ENCODE measurements around the gene THAP11.
A peak's percentile ranks its signal among the peaks of the same experiment; 100 is the strongest.
"Not testable (repeated sequence)": the region's sequence is repeated elsewhere in the genome, so short reads cannot be mapped to it uniquely, and the experiment has no call there.

Gene THAP11

GRCh38 chr16:67858500-67858899 lies 16.4 kb downstream of the THAP11 start:
- no peak overlapping the region for H3K4me3 ChIP-seq (ENCODE audit: low read depth, low read length)
- DNase-seq (ENCODE audit: low read depth), result no peak

DNA sequence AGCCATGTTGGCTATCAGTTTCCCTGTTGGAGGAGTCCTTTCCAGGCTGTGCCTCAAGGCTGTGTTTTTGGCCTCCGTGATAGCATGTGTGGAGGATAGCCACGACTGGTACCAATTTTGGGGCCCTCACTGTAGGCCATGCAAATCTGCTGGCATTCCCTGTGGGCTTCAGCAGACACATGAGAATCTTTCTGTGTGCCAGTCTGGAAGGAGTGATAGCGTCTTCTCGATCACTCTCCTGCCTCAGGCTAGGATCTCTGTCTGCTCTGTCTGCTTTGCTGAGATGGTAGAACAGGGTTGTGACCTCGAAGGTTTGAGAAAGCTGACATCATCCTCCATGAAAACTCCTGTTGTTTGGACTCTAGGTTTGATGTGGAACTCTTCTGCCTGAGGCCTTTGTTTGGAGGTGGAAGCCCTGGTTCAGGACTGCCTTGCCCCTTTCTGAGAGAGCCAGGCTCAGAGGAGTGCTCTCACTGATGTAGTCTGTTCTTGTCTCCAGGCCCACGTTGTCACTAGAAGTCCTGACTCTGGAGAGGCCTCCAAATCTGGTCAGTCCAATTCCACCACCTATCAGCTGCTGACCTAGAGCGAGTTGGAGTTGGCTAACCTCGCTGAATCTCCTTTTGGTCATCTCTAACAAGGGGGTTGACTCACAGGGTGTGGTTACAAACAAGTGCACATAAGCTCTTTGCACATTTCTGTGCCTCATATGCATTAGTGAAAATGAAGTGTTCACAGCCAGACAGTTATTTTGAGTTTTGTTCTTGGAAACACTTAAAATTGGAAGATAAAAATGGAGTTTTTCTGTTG lies 18.7 kb downstream of the THAP11 start:
- DNase-seq (ENCODE audit: low read depth), result no peak
- no peak overlapping the region for H3K4me3 ChIP-seq (ENCODE audit: low read depth, low read length)

GRCh38 chr16:67861877-67862276 lies 19.8 kb downstream of the THAP11 start:
- no peak overlapping the region for H3K4me3 ChIP-seq (ENCODE audit: low read depth, low read length)
- DNase-seq (ENCODE audit: low read depth), result no peak

DNA sequence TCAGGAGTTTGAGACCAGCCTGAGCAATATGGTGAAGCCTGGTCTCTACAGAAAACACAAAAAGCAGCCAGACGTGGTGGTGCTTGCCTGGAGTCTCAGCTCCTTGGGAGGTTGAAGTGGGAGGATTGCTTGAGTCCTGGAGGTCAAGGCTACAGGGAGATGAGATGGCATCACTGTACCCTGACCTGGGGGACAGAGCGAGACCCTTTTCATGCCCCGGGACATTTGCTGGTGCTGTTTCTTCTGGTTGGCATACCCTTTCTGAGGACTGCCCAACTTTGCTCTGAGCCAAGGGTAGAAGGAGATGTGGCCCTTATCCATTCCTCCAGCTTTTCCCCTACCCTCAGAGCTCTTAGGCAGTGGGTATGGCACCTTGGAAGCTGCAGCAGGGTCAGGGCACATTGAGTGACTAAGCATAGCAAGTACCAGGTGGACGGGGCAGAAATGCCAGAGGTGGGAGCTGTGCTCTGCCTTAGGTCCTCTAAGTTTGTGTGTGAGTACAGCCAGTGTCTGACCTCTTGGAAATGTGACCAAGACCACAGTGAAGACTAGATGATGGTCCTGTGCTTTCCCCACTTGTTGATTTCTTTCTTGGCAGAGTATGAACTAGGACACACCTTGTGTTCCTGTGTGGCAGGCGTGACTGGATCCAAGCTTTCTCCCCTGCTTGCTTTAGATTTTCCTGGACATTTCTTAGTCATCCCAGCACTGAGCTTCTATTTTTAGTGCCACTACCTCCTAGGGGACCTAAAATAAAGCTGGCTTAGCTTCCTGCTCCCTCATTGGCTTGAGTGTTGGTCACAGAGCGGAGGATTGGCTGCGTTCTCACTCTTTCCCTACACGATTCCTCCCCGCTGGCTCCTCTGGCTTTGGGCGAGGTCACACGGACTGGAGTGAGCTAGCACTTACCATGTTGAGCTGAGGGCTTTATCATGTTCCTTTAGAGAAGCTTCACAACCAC lies 20.8 kb downstream of the THAP11 start:
- DNase-seq (ENCODE audit: low read depth), result no peak
- H3K4me3 ChIP-seq (ENCODE audit: low read depth, low read length), result no peak overlapping the region

- not testable (repeated sequence) for H3K4me3 ChIP-seq (ENCODE audit: low read depth, low read length); DNase-seq (ENCODE audit: low read depth)
These were observed 21.9 kb downstream of the THAP11 start for GRCh38 chr16:67864044-67864443.

DNA sequence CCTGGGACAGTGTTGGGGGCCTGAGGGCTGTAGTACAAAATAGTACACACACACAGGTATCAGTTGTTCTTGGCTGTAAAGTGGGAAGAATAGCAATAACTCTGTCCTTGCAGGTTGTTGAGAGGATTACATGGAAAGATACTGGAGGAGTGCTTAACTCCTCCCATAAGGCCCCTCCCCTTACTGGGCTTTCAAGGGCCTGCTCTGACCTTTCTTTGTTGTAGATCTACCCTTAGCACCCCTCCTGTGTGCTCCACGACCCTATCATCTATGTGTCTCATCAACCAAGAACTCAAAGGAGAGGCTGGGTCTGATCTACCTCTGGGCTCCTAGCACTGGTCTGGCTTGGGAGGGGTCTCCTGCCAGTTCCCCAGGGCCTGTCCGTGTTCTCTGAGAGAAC lies 22.5 kb downstream of the THAP11 start:
- no peak overlapping the region for H3K4me3 ChIP-seq (ENCODE audit: low read depth, low read length)
- no peak for DNase-seq (ENCODE audit: low read depth)

- no peak overlapping the region for H3K4me3 ChIP-seq (ENCODE audit: low read depth, low read length)
- DNase-seq (ENCODE audit: low read depth), result no peak
These were observed 23.2 kb downstream of the THAP11 start for GRCh38 chr16:67865318-67865717.

DNA sequence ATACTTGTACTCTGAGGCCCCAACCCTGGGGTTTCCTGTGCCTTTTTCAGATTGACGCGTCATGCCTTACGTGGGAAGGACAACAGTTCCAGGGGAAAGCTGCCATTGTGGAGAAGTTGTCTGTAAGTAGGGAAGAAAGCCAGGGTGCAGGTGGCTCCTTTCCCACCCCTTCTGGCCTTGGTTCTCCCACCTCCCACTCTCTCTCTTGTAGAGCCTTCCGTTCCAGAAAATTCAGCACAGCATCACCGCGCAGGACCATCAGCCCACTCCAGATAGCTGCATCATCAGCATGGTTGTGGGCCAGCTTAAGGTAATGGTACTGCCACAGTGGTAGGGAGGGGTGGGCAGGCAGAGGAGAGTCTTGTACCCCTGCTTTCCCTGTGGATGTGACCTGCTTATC lies 26.2 kb downstream of the THAP11 start:
- DNase-seq (ENCODE audit: low read depth), result no peak
- H3K4me3 ChIP-seq (ENCODE audit: low read depth, low read length), result no peak overlapping the region

DNA sequence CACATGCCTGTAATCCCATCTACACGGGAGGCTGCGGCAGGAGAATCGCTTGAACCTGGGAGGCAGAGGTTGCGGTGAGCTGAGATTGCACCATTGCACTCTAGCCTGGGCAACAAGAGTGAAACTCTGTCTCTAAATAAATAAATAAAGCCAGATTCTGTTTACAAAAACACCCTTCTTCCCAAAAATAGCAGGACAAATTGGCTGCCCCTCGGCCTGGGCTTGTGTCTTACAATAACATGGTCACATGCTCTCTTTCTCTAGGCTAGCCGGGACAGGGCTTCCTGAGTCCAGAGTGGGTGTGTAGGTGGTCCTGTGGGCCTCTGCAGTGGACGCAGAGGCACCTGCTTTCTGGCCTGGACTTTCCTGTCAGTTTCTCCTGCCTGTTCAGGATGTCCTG lies 27.5 kb downstream of the THAP11 start:
- H3K4me3 ChIP-seq (ENCODE audit: low read depth, low read length), result no peak overlapping the region
- DNase-seq (ENCODE audit: low read depth), result no peak

GRCh38 chr16:67871256-67871655 lies 29.1 kb downstream of the THAP11 start:
- H3K4me3 ChIP-seq (ENCODE audit: low read depth, low read length), result no peak overlapping the region
- no peak for DNase-seq (ENCODE audit: low read depth)

- no peak for DNase-seq (ENCODE audit: low read depth)
- H3K4me3 ChIP-seq (ENCODE audit: low read depth, low read length), result no peak overlapping the region
These were observed 30.1 kb downstream of the THAP11 start for GRCh38 chr16:67872131-67872630.

- DNase-seq (ENCODE audit: low read depth), result no peak
- H3K4me3 ChIP-seq (ENCODE audit: low read depth, low read length), result peak within 1 kb of the TSS; percentile 84
These were observed 30.7 kb downstream of the THAP11 start, which contains the start of gene EDC4 for GRCh38 chr16:67872631-67873434. TSS of gene EDC4 (plus strand) at chr16:67873052. CDS start at chr16:67873262, 210 bp downstream.

- H3K4me3 ChIP-seq (ENCODE audit: low read depth, low read length), result peak overlapping the region; percentile 84
- no peak for DNase-seq (ENCODE audit: low read depth)
These were observed 31.6 kb downstream of the THAP11 start for GRCh38 chr16:67873435-67874370.

DNA sequence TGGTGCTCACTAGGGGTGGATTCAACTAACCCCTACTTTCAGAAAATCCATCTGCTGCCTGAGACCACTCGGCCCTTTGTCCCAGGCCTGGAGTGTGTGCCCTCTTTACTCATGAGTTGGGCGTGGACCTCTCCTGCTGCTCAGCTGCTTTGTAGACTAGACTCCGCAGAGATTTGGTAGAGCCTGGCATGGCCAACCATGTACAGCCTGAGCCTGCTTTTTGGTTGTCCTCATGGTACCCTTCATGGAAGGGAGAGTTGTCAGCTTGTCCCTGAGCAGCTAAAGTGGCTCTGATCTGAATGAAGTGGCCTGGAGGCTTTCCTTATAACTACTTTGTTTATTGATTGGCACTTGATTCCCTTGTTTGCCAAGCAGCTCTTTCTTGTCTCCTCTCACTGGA lies 32.3 kb downstream of the THAP11 start:
- no peak for DNase-seq (ENCODE audit: low read depth)
- H3K4me3 ChIP-seq (ENCODE audit: low read depth, low read length), result peak overlapping the region; percentile 84

- no peak for DNase-seq (ENCODE audit: low read depth)
- H3K4me3 ChIP-seq (ENCODE audit: low read depth, low read length), result no peak overlapping the region
These were observed 34.9 kb downstream of the THAP11 start for GRCh38 chr16:67877064-67877463.

- DNase-seq (ENCODE audit: low read depth), result no peak
- H3K4me3 ChIP-seq (ENCODE audit: low read depth, low read length), result no peak overlapping the region
These were observed 36.1 kb downstream of the THAP11 start for GRCh38 chr16:67878232-67878631.

GRCh38 chr16:67878846-67879245 lies 36.7 kb downstream of the THAP11 start:
- H3K4me3 ChIP-seq (ENCODE audit: low read depth, low read length), result no peak overlapping the region

GRCh38 chr16:67879462-67879861 lies 37.3 kb downstream of the THAP11 start:
- no peak overlapping the region for H3K4me3 ChIP-seq (ENCODE audit: low read depth, low read length)
- DNase-seq (ENCODE audit: low read depth), result no peak

More at GRCh38 chr16:67878846-67879245, 36.7 kb downstream of the THAP11 start:
- DNase-seq (ENCODE audit: low read depth), result no peak

Measured in skeletal muscle cell (primary cell).